Glomerular endothelial cell (primary cell): ENCODE data around the gene OR6C70. TPM values are rescaled to one million over a fixed set of nuclear protein-coding genes. Genes with fewer than 3 reads are reported as not detected.
"Not testable (repeated sequence)": the region's sequence is repeated elsewhere in the genome, so short reads cannot be mapped to it uniquely, and the experiment has no call there.

Experiments
- DNase-seq: peaks from one replicate; pipeline ENCODE4 v3.0.0-alpha.2; 2011; ENCODE audit warnings: low read depth, low spot score; ENCODE audit errors: extremely low read depth
- total RNA-seq: library from RNA; depleted of rRNA; stranded (reverse); fragments of >200 nt; gene quantifications from 2 replicates; pipeline ENCODE4 v1.2.3, GENCODE V29; 2015

The OR6C70 gene
- not detected in 2 replicates for total RNA-seq

- DNase-seq = no peak
These were observed at the start of gene OR6C70 for GRCh38 chr12:55470088-55470829. TSS of gene OR6C70 (minus strand) at chr12:55470138. CDS start at chr12:55470138, 0 bp downstream.

- DNase-seq = no peak
These were observed 46.5 kb upstream of the OR6C70 start for GRCh38 chr12:55516391-55516790.

- no peak for DNase-seq
These were observed 45.8 kb upstream of the OR6C70 start for GRCh38 chr12:55515696-55516095.

DNA sequence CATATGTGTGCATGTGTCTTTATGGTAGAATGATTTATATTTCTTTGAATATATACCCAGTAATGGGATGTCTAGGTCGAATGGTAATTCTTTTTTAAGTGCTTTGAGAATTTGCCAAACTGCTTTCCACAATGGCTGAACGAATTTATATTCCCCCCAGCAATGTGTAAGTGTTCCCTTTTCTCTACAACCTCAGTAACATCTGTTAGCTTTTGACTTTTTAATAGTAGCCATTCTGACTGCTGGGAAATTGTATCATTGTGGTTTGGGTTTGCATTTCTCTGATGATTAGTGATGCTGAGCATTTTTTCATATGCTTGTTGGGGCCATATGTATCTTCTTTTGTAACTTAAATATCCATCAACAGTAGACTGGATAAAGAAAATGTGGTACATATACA, 31.7 kb upstream of the OR6C70 start:
- no peak for DNase-seq

DNA sequence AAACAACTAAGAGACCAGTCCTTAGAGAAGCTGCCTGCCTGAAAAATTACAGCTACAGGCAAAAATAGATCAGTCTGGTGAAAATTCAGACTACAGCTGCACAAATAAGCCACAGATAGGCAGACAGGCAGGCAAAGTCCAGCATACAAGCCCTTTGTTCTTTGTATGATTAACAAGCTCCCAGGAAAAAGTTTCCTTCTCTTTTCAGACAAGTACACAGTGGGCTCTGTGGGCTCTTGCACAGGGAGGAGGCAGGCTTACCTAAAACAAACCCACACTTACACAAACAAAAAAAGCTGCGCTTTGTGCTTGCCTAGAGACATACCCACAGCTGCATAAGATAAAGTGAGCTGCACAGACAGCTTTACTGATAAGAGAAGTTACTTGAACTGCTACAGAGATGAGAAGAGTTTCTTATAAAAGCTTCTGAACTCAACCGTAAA, 29.9 kb upstream of the OR6C70 start:
- no peak for DNase-seq

DNA sequence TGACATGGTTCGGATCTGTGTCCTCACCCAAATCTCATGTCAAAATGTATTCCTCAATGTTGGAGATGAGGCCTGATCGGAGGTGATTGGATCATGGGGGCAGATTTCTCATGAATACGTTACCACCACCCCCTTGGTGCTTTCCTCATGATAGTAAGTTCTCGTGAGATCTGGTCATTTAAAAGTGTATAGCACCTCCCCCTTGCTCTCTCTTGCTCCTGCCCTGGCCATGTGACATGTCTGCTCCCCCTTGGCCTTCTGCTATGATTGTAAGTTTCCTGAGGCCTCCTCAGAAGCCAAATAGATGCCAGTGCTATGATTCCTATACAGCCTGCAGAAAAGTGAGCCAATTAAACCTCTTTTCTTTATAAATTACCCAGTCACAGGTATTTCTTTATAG, 29.3 kb upstream of the OR6C70 start:
- DNase-seq = no peak

- DNase-seq = no peak
These were observed 25.6 kb upstream of the OR6C70 start for GRCh38 chr12:55495490-55495889.

- DNase-seq = no peak
These were observed 22.1 kb upstream of the OR6C70 start, which contains the start of gene OR6C68 for GRCh38 chr12:55492078-55492477. TSS of gene OR6C68 (plus strand) at chr12:55492378. CDS start at chr12:55492378, 0 bp downstream.

DNA sequence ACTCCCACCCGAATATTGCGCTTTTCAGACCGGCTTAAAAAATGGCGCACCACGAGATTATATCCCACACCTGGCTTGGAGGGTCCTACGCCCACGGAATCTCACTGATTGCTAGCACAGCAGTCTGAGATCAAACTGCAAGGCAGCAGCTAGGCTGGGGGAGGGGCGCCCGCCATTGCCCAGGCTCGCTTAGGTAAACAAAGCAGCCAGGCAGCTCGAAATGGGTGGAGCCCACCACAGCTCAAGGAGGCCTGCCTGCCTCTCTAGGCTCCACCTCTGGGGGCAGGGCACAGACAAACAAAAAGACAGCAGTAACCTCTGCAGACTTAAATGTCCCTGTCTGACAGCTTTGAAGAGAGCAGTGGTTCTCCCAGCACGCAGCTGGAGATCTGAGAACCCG, 14.3 kb upstream of the OR6C70 start:
- not testable (repeated sequence) for DNase-seq

- DNase-seq = not testable (repeated sequence)
These were observed 9.2 kb upstream of the OR6C70 start for GRCh38 chr12:55479136-55479535.

DNA sequence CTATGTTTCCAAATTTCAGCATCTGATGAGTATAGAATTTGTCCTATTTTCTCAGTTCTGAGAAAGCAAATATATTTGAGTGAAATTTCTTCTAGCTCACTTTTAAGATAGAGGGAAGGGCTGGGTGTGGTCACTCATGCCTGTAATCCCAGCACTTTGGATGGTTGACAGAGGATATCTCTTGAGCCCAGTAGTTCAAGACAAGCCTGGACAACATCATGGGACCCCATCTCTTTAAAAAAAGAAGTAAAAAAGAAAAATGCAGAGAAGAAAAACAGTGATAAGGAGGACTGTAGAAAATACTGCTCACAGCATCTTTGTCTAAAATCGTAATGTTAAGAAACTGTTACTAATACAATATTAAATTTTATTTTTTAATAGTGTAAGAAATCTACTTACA, 2.3 kb upstream of the OR6C70 start:
- DNase-seq = no peak

DNA sequence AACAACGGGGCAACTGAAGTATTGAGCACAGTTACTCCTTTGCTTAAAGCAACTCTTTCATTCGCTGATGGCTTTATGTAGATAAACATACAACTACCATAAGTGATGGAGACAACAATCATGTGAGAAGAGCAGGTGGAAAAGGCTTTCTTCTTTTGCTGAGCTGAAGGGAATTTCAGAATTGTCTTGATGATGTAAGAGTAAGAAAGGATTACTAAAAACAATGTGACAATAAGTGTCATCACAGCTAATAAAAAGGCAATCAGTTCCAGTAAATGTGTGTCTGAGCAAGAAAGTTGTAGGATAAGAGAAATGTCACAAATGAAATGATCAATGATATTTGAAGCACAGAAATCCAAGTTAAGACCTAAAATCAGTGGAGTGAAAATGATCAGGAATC, 647 bp downstream of the OR6C70 start:
- no peak for DNase-seq

- no peak for DNase-seq
These were observed 2.1 kb downstream of the OR6C70 start for GRCh38 chr12:55467836-55468235.

DNA sequence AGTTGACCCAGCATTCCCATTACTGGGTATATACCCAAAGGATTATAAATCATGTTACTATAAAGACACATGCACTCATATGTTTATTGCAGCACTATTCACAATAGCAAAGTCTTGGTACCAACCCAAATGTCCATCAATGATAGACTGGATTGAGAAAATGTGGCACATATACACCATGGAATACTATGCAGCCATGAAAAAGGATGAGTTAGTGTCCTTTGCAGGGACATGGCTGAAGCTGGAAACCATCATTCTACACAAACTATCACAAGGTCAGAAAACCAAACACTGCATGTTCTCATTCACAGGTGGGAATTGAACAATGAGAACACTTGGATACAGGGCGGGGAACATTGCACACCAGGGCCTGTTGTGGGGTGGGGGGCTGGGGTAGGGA, 5.0 kb downstream of the OR6C70 start:
- not testable (repeated sequence) for DNase-seq

DNA sequence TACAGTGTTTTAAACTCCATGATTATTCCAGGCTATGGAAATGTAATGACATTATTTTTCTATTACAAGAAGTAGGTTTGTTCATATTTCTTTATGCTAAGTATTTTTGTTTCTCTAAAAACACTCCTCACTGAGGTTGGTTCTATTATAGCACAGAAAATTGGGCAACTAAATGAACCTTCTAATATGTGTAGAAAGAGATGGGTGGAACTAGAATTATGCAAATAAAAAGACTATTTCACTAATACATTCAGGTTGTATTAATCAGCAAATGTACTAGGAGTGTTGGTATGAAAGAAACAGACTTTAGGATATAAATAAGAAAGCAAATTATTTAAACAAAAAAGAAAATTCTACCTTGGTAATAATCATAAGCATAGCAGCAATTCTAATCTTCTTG, 21.1 kb downstream of the OR6C70 start:
- DNase-seq = no peak

DNA sequence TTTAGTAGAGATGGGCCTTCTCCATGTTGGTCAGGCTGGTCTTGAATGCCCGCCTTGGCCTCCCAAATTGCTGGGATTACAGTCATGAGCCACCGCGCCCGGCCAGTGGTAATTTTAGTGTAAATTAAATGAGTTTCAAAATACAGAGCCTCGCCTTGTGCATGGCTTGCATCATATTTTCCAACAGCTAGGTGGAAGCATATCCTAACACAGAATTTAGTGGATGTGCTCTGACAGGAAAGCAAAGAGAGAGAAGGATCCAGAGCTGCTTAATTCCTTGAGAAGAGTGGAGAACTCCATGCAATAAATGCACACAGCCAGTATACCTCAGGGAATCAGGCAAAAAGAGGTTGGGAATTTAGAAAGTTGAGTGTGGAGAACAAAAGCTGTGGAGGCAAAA, 23.6 kb downstream of the OR6C70 start:
- DNase-seq = no peak

GRCh38 chr12:55445357-55445756, 24.6 kb downstream of the OR6C70 start:
- no peak for DNase-seq

- DNase-seq = no peak
These were observed 26.2 kb downstream of the OR6C70 start, which contains the start of gene OR6C2 for GRCh38 chr12:55443776-55444175. TSS of gene OR6C2 (plus strand) at chr12:55444076. CDS start at chr12:55452214, 8,138 bp downstream.

GRCh38 chr12:55441233-55441632, 28.7 kb downstream of the OR6C70 start:
- DNase-seq = not testable (repeated sequence)

- DNase-seq = no peak
These were observed 41.4 kb downstream of the OR6C70 start for GRCh38 chr12:55428331-55429243.

DNA sequence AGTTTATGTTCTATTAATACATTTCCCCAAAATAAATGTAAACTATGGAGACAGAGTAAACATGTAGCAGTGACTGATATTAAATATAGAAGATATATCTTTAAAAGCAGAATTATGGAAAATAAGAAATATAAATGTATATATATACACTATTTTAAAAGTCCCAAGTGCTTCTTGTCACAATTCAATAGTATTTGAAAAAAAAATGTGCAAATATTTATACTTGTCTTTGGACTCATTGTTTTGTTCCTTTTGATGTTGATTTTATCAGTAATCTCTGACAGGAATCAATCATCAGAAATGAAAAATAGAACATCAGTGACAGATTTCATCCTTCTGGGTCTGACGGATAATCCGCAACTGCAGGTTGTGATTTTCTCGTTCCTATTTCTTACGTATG, 44.0 kb downstream of the OR6C70 start, which contains the start of gene OR6C76:
Gene OR6C76, plus strand, starts transcription at position 301 of the 400 bp plus-strand sequence. Its CDS starts 0 bp downstream, at position 301.
- DNase-seq = no peak
